Measurements from ENCODE around the gene SCFD2. TPM values are rescaled to one million over a fixed set of nuclear protein-coding genes. Genes with fewer than 3 reads are reported as not detected.

Gene SCFD2
- total and polyA plus RNA-seq, 2 experiments from 2014 or later: 30.7 to 33.2 TPM

DNA sequence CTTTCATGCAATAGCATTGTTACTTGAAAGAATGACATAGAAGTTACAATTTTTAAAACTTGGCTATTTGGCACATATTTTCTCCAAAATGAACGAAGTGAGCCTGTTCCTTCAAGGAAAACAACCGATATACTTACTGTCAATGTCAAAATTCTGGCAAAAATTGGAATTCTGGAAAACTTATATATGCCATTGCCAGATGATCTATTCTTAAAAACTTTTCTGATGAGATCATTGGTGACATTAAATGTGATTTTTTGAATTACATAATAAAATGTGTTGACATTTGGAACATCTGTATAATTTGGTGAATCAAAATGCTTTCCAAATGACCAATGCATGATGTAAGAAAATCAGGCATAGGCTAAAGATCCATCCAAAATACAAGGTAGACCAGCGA lies 209.0 kb downstream of the SCFD2 start:
- H3K4me3 ChIP-seq: no peak overlapping the region
- peaks cover 7% of the 10 kb centered on the region for H3K4me1 ChIP-seq (ENCODE audit: insufficient read depth)
- no peak overlapping the region for H3K9ac ChIP-seq
- TF ChIP-seq EZH2phosphoT487 (IDR thresholded peaks at IDR 0.05; ENCODE audit: insufficient read depth, low read depth) (no peak), EZH2 (IDR thresholded peaks at IDR 0.05; ENCODE audit: insufficient read depth, poor library complexity, severe bottlenecking) (no peak)
- H3K9me3 ChIP-seq (ENCODE audit: low read depth): no peaks in the 10 kb centered on the region
- H3K36me3 ChIP-seq (ENCODE audit: low read depth): no peaks in the 10 kb centered on the region
- peak; percentile 20 for DNase-seq
- in situ Hi-C loops (cut with MboI): no loop called here
- H3K27ac ChIP-seq: no peak overlapping the region
- peaks cover 5% of the 10 kb centered on the region; the same call in 1 of the 2 replicates for H3K9me2 ChIP-seq (ENCODE audit: insufficient read depth)
- no peaks in the 10 kb centered on the region for H3K27me3 ChIP-seq (replicated peaks; ENCODE audit: insufficient read depth)
- WGBS, 2 experiments (ENCODE audit: low coverage in 1 of 2, low lambda C conversion rate in 2 of 2, missing lambda C conversion rate in 2 of 2): 18 to 20% methylated on average over 3 of the region's 3 CpGs
- no peaks in the 10 kb centered on the region; the same call in 1 of the 2 replicates for H3K79me2 ChIP-seq (ENCODE audit: insufficient read depth)
- no peak overlapping the region for H2AFZ ChIP-seq
- H3F3A ChIP-seq (ENCODE audit: insufficient read depth): no peaks in the 10 kb centered on the region; the same call in 1 of the 2 replicates
- H4K20me1 ChIP-seq (ENCODE audit: insufficient read depth): no peaks in the 10 kb centered on the region
- H3K4me2 ChIP-seq (ENCODE audit: unreplicated experiment): no peak overlapping the region

GRCh38 chr4:53152467-53152866 lies 213.4 kb downstream of the SCFD2 start:
- Histone ChIP-seq H3K9me2 (ENCODE audit: insufficient read depth) (peaks cover 5% of the 10 kb centered on the region; the same call in 1 of the 2 replicates), H3K27ac (no peak overlapping the region), H3K4me1 (ENCODE audit: insufficient read depth) (peaks cover 15% of the 10 kb centered on the region), H3K9ac (no peak overlapping the region), H3K4me3 (no peak overlapping the region), H3K79me2 (ENCODE audit: insufficient read depth) (peaks cover 13% of the 10 kb centered on the region), H2AFZ (no peak overlapping the region), H3F3A (ENCODE audit: insufficient read depth) (no peaks in the 10 kb centered on the region; the same call in 1 of the 2 replicates), H3K27me3 (replicated peaks; ENCODE audit: insufficient read depth) (no peaks in the 10 kb centered on the region), H3K4me2 (ENCODE audit: unreplicated experiment) (no peak overlapping the region), H3K36me3 (ENCODE audit: low read depth) (no peaks in the 10 kb centered on the region), H4K20me1 (ENCODE audit: insufficient read depth) (no peaks in the 10 kb centered on the region), H3K9me3 (ENCODE audit: low read depth) (no peaks in the 10 kb centered on the region)
- in situ Hi-C loops (cut with MboI): no loop called here
- TF ChIP-seq EZH2phosphoT487 (IDR thresholded peaks at IDR 0.05; ENCODE audit: insufficient read depth, low read depth) (no peak), EZH2 (IDR thresholded peaks at IDR 0.05; ENCODE audit: insufficient read depth, poor library complexity, severe bottlenecking) (no peak)
- DNase-seq: no peak
- 74 to 85% methylated on average over 2 of the region's 2 CpGs for WGBS, 2 experiments (ENCODE audit: low coverage in 1 of 2, low lambda C conversion rate in 2 of 2, missing lambda C conversion rate in 2 of 2)

DNA sequence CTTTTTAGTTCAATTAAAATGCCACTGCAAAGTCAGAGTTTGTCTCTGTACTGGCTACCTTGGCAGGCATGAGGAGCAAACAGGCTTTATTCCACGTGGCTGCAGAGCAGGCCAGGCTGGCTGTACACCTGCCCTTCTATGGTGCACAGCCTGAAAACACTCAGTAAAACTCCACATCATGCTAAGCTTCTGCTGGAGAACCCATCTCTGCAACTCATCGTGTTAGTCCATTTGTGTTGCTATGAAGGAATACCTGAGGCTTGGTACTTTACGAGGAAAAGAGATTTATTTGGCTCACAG lies 214.4 kb downstream of the SCFD2 start:
- in situ Hi-C loops (cut with MboI): no loop called here
- 0 out of 2 replicates have a peak, but pooled peaks cover 8% of the 10 kb centered on the region for H3K4me1 ChIP-seq (ENCODE audit: insufficient read depth)
- peaks cover 13% of the 10 kb centered on the region for H3K79me2 ChIP-seq (ENCODE audit: insufficient read depth)
- no peak overlapping the region for H3K4me2 ChIP-seq (ENCODE audit: unreplicated experiment)
- no peaks in the 10 kb centered on the region for H3K9me3 ChIP-seq (ENCODE audit: low read depth)
- no peak for DNase-seq
- H3K36me3 ChIP-seq (ENCODE audit: low read depth): no peaks in the 10 kb centered on the region
- no peak overlapping the region for H3K9ac ChIP-seq
- H3K27me3 ChIP-seq (replicated peaks; ENCODE audit: insufficient read depth): no peaks in the 10 kb centered on the region
- TF ChIP-seq EZH2phosphoT487 (IDR thresholded peaks at IDR 0.05; ENCODE audit: insufficient read depth, low read depth) (no peak), EZH2 (IDR thresholded peaks at IDR 0.05; ENCODE audit: insufficient read depth, poor library complexity, severe bottlenecking) (no peak)
- H3K4me3 ChIP-seq: no peak overlapping the region
- H3F3A ChIP-seq (ENCODE audit: insufficient read depth): no peaks in the 10 kb centered on the region
- peaks cover 5% of the 10 kb centered on the region; the same call in 1 of the 2 replicates for H3K9me2 ChIP-seq (ENCODE audit: insufficient read depth)
- 85 to 88% methylated on average over 3 of the region's 3 CpGs for WGBS, 2 experiments (ENCODE audit: low coverage in 1 of 2, low lambda C conversion rate in 2 of 2, missing lambda C conversion rate in 2 of 2)
- H3K27ac ChIP-seq: no peak overlapping the region
- H2AFZ ChIP-seq: no peak overlapping the region
- no peaks in the 10 kb centered on the region for H4K20me1 ChIP-seq (ENCODE audit: insufficient read depth)

GRCh38 chr4:53150631-53151488 lies 215.0 kb downstream of the SCFD2 start:
- Histone ChIP-seq H3K9me2 (ENCODE audit: insufficient read depth) (peaks cover 5% of the 10 kb centered on the region; the same call in 1 of the 2 replicates), H3K4me2 (ENCODE audit: unreplicated experiment) (no peak overlapping the region), H3K27ac (no peak overlapping the region), H3K36me3 (ENCODE audit: low read depth) (no peaks in the 10 kb centered on the region), H3K9ac (no peak overlapping the region), H3K4me3 (no peak overlapping the region), H3K9me3 (ENCODE audit: low read depth) (no peaks in the 10 kb centered on the region), H3K4me1 (ENCODE audit: insufficient read depth) (0 out of 2 replicates have a peak, but pooled peaks cover 8% of the 10 kb centered on the region), H3K27me3 (replicated peaks; ENCODE audit: insufficient read depth) (no peaks in the 10 kb centered on the region), H3K79me2 (ENCODE audit: insufficient read depth) (peaks cover 13% of the 10 kb centered on the region), H4K20me1 (ENCODE audit: insufficient read depth) (no peaks in the 10 kb centered on the region), H3F3A (ENCODE audit: insufficient read depth) (no peaks in the 10 kb centered on the region), H2AFZ (no peak overlapping the region)
- TF ChIP-seq EZH2phosphoT487 (IDR thresholded peaks at IDR 0.05; ENCODE audit: insufficient read depth, low read depth) (no peak), EZH2 (IDR thresholded peaks at IDR 0.05; ENCODE audit: insufficient read depth, poor library complexity, severe bottlenecking) (no peak)
- DNase-seq: no peak
- 90% methylated on average over 4 of the region's 4 CpGs for WGBS, 2 experiments (ENCODE audit: low coverage in 1 of 2, low lambda C conversion rate in 2 of 2, missing lambda C conversion rate in 2 of 2)
- in situ Hi-C loops (cut with MboI): no loop called here
